GM21447 (cell line): Measurements from ENCODE around the gene UFC1.

Source experiments
- ATAC-seq: cut with Tn5 transposase; IDR thresholded peaks from one replicate; pipeline ENCODE4 v1.9.1; 2021; ENCODE audit not compliant: unreplicated experiment

The UFC1 gene

GRCh38 chr1:161133220-161133740, 20.5 kb upstream of the UFC1 start:
- no peak for ATAC-seq

DNA sequence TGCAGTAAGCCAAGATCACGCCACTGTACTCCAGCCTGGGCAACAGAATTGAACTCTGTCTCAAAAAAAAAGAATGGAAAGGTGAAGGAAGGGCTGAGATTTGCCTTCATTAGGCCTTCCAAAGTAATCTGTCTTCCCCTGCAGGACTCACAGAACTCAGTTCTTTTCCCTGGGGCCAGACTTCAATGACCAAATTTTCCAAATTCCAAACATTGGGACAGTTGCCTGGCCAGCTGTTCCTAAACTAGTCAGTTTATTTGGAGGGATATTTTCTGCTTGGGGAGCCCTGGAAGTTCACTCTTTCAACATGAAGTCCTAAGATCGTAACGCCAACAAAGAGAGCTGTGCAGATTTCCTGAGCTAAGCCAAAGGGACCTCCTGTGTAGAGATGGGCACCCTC, 15.9 kb upstream of the UFC1 start:
- ATAC-seq: no peak

DNA sequence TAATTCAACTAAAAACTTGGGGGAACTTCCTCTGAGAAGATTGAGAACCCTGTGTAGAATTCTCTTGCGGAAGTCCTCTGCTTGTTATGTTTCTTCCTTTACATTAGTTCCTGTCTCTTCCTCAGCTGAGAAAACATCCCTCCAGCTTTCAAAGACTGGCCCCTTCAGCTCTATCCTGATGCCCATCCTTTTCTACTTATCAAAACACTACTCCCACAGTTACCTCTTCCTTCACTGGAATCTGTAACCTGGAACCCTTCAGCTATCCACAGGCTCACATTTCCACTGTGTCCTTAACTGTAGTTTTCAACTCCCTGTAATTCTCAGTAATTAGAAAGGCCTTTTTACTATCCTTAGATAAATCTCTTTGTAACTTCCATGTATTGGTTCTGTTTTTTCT, 15.3 kb upstream of the UFC1 start:
- no peak for ATAC-seq

DNA sequence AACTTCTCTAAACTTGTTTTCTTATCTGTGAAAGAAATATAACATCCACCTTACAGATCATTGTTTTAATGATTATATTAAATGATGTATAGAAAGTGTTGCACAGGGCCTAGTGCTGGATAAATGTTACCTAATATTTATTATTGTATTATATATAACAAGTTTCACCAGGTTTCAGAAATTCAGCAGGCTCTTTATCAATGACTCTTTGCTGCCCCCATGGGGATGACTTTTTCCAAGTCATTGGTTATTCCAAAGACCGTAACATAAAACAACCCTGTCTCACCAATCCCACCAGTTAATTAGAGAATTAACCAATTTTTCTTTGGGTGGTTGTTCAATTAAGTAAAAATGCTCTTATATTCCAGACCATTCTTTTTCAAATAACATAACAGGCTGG, 14.0 kb upstream of the UFC1 start:
- no peak for ATAC-seq

GRCh38 chr1:161140755-161141400, 12.9 kb upstream of the UFC1 start:
- no peak for ATAC-seq

DNA sequence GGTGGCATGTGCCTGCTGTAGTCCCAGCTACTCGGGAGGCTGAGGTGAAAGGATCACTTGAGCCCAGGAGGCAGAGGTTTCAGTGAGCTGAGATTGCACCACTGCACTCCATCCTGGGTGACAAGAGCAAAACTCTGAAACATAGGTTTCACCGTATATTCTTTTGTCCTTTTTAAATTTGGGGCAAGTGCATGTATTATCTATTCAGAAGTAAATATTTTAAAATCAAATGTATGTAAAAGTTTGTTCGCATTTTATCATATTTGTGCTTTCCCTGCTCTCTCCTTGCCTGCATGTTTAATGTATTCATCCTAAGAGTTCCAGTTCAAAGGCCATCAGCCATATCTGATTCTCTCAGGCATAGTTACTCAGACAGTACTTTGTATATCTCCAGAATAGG, 7.9 kb upstream of the UFC1 start:
- ATAC-seq: no peak

GRCh38 chr1:161153176-161153575, 602 bp upstream of the UFC1 start:
- ATAC-seq: peak; percentile 8

DNA sequence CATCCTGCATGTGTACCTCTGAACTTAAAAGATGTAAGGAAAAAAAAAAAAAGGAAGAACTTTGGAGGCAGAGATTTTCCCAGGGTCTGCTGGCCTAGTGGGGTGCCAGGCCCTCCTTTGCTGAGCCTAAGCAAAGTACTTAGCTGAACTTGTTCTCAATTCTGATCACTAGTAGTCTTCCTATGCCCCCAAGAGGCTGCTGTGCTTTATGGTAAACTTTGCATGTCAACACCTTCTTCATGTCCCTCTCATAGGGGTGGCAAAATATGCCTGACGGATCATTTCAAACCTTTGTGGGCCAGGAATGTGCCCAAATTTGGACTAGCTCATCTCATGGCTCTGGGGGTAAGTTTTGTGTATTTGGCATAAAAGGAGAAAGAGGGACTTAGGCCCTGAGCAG, 4.1 kb downstream of the UFC1 start:
- no peak for ATAC-seq

- ATAC-seq: no peak
Observed at GRCh38 chr1:161158316-161159010, 4.7 kb downstream of the UFC1 start.

DNA sequence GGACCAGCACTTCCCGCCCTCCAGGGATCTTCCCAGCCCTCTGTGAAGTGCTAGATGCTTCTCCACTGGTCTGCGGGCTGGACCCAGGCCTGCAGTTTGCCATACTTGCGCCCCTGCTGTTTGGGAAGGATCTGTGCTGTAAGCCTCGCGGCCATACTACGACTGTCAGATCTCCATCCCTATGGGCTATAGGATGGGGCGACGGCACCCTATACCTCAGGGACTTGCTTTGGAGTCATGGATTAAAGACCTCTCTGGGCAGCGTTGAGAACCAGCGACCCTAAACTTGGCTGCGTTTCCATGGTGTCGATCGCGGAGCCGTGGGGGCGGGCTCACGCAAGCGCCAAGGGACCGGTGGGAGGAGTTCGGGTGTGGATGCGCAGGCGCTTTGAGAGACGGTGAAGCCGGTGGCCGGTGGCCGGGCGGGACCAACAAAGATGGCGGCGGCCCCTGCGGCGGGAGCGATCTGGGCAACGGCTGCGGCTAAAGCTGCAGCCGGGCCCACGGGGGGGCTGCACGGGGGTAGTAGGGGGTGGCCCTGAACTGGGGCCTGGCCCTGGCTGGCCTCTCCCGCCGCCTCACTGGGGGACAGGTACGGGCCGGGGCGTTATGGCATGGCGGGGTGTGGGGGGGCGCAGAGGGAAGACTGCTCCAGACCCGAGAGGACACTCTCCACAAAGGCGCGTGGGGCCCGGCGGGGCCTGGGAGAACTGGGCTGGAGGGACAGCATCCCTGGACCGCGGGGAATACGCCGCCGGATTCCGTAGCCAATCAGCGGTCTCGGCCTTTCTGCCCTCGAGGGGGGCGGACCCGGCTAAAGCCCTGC, 5.5 kb downstream of the UFC1 start, which contains the start of gene USP21:
USP21 (plus strand) TSS at position 414 of the 826 bp plus-strand sequence. CDS start 1,141 bp downstream, outside the sequence.
- peak; percentile 84 for ATAC-seq

- ATAC-seq: no peak
Observed at GRCh38 chr1:161159913-161160243, 6.1 kb downstream of the UFC1 start.

DNA sequence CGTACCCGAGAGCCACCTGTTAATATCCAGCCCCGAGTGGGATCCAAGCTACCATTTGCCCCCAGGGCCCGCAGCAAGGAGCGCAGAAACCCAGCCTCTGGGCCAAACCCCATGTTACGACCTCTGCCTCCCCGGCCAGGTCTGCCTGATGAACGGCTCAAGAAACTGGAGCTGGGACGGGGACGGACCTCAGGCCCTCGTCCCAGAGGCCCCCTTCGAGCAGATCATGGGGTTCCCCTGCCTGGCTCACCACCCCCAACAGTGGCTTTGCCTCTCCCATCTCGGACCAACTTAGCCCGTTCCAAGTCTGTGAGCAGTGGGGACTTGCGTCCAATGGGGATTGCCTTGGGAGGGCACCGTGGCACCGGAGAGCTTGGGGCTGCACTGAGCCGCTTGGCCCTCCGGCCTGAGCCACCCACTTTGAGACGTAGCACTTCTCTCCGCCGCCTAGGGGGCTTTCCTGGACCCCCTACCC, 6.9 kb downstream of the UFC1 start:
- ATAC-seq: no peak

DNA sequence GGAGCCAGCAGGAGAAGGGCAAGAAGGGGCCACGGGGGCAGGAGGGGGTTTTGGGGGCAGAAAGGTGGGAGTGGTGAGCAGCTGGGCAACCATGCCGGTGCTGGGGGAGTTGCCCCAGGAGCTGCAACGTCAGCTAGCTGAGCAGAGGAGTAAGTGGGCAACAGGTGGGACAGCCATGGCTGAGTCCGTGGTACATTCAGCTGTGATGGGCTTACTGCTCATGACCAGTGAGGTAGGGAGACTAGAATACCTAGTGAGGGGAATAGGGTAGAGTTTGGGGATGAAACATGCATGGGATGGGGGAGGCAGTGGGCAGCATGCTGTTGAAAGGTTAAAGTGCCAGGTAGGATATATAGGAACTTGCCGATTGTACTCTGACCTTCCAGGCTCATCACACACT, 7.9 kb downstream of the UFC1 start:
- no peak for ATAC-seq

GRCh38 chr1:161162052-161162451, 8.3 kb downstream of the UFC1 start:
- no peak for ATAC-seq

GRCh38 chr1:161162806-161163205, 9.0 kb downstream of the UFC1 start:
- ATAC-seq: no peak

DNA sequence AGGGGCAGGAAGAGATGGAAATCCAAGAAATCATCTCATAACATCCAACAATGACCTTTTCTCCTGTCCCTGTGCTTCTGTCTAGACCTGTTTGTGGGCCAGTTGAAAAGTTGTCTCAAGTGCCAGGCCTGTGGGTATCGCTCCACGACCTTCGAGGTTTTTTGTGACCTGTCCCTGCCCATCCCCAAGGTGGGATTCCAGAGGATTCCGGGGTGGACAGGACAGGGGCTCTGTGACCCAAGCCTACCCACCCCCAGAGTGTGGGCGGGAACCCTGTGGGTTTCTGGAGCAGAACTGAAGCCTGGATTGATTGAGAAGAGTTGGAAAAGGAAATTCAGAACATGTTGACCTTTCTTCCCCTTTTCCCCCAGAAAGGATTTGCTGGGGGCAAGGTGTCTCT, 10.0 kb downstream of the UFC1 start:
- ATAC-seq: no peak

DNA sequence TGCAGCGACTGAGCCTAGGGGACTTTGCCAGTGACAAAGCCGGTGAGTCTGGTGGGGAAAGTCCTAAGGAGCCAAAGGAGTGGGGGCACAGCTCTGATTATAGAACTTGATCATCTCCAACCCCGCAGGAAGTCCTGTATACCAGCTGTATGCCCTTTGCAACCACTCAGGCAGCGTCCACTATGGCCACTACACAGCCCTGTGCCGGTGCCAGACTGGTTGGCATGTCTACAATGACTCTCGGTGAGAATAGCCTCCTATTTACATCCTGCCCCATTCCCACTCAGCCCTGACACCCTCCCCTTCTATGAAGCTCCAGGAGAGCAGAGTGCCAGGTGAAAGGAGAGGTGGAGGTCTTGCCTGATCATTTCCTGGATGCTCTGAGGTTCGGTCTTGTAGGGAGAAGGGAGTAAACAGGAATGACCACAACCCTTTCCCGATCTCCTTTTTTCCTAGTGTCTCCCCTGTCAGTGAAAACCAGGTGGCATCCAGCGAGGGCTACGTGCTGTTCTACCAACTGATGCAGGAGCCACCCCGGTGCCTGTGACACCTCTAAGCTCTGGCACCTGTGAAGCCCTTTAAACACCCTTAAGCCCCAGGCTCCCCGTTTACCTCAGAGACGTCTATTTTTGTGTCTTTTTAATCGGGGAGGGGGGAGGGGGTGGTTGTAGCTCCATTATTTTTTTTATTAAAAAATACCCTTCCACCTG, 11.3 kb downstream of the UFC1 start:
- ATAC-seq: no peak

GRCh38 chr1:161165742-161166668, 12.2 kb downstream of the UFC1 start, which contains the start of gene PPOX:
Gene PPOX, plus strand, starts transcription at chr1:161166426. Its CDS starts 422 bp downstream, at chr1:161166848.
- peak; percentile 93 for ATAC-seq

DNA sequence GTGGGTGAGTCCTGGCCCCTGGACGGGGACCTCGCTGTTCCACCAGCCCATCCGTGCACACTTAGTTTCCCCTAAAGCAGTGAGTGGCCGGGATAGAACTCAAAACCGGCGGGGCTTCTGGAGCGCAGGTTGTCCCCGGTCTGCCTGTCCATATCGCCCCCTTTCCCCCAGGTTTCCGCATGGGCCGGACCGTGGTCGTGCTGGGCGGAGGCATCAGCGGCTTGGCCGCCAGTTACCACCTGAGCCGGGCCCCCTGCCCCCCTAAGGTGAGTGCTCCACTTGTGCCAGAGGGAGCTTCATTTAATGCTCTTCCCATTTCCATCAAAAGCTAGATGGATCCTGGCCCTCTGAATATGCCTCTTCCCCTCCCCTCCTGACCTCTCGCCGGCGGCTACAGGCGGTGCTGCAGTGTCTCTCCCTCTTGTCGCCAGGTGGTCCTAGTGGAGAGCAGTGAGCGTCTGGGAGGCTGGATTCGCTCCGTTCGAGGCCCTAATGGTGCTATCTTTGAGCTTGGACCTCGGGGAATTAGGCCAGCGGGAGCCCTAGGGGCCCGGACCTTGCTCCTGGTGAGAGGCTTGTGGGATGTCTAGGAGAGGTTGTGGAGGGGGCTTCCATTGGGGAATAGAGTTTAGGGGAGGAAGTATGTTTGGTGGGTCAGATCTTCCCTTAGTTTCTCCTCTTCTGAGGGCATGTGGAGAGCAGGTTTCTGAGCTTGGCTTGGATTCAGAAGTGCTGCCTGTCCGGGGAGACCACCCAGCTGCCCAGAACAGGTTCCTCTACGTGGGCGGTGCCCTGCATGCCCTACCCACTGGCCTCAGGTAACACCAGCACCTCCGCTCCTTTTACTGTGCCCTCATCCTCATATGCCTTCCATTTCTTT, 13.1 kb downstream of the UFC1 start:
- peak; percentile 3 for ATAC-seq
